ELR (cell line): Measurements from ENCODE around the gene CPA5.
"Not testable (repeated sequence)": the region's sequence is repeated elsewhere in the genome, so short reads cannot be mapped to it uniquely, and the experiment has no call there.

ENCODE experiments used
- DNase-seq: peaks from one replicate; pipeline ENCODE4 v3.0.0-alpha.2; 2015; ENCODE audit warnings: low read depth

CPA5 gene

GRCh38 chr7:130359276-130359857 is 14.8 kb downstream of the CPA5 start:
- no peak for DNase-seq

- DNase-seq, result no peak
Measured at GRCh38 chr7:130360518-130360917, 15.9 kb downstream of the CPA5 start.

GRCh38 chr7:130361681-130362080 is 17.1 kb downstream of the CPA5 start:
- DNase-seq, result no peak

GRCh38 chr7:130362251-130362816 is 17.7 kb downstream of the CPA5 start:
- no peak for DNase-seq

- peak; percentile 98 for DNase-seq
Measured at GRCh38 chr7:130363026-130363847, 18.6 kb downstream of the CPA5 start.

- no peak for DNase-seq
Measured at GRCh38 chr7:130364451-130364850, 19.8 kb downstream of the CPA5 start.

GRCh38 chr7:130365088-130365487 is 20.5 kb downstream of the CPA5 start:
- no peak for DNase-seq

GRCh38 chr7:130365511-130366441 is 21.2 kb downstream of the CPA5 start:
- DNase-seq, result peak; percentile 91

- DNase-seq, result peak; percentile 60
Measured at GRCh38 chr7:130366564-130366963, 21.9 kb downstream of the CPA5 start.

GRCh38 chr7:130367088-130367755 is 22.6 kb downstream of the CPA5 start:
- no peak for DNase-seq

GRCh38 chr7:130367836-130368746 is 23.5 kb downstream of the CPA5 start:
- DNase-seq, result no peak

GRCh38 chr7:130369110-130369711 is 24.6 kb downstream of the CPA5 start:
- peak; percentile 73 for DNase-seq

GRCh38 chr7:130369831-130370550 is 25.4 kb downstream of the CPA5 start:
- peak; percentile 44 for DNase-seq

GRCh38 chr7:130371046-130371445 is 26.4 kb downstream of the CPA5 start:
- no peak for DNase-seq

- DNase-seq, result no peak
Measured at GRCh38 chr7:130372402-130373165, 28.0 kb downstream of the CPA5 start.

- DNase-seq, result no peak
Measured at GRCh38 chr7:130374507-130374906, 29.9 kb downstream of the CPA5 start.

- DNase-seq, result not testable (repeated sequence)
Measured at GRCh38 chr7:130376461-130376860, 31.8 kb downstream of the CPA5 start.

GRCh38 chr7:130377178-130377577 is 32.6 kb downstream of the CPA5 start:
- no peak for DNase-seq

GRCh38 chr7:130379019-130379418 is 34.4 kb downstream of the CPA5 start:
- DNase-seq, result no peak
